ENCODE data around the gene AGAP5. TPM values are rescaled to one million over a fixed set of nuclear protein-coding genes. Genes with fewer than 3 reads are reported as not detected.
"Not testable (repeated sequence)": the region's sequence is repeated elsewhere in the genome, so short reads cannot be mapped to it uniquely, and the experiment has no call there.

The AGAP5 gene
- total and polyA plus RNA-seq, 2 donors (not counting 1 experiment from before 2014, with no cell fraction given): 11.5 to 12.9 TPM

DNA sequence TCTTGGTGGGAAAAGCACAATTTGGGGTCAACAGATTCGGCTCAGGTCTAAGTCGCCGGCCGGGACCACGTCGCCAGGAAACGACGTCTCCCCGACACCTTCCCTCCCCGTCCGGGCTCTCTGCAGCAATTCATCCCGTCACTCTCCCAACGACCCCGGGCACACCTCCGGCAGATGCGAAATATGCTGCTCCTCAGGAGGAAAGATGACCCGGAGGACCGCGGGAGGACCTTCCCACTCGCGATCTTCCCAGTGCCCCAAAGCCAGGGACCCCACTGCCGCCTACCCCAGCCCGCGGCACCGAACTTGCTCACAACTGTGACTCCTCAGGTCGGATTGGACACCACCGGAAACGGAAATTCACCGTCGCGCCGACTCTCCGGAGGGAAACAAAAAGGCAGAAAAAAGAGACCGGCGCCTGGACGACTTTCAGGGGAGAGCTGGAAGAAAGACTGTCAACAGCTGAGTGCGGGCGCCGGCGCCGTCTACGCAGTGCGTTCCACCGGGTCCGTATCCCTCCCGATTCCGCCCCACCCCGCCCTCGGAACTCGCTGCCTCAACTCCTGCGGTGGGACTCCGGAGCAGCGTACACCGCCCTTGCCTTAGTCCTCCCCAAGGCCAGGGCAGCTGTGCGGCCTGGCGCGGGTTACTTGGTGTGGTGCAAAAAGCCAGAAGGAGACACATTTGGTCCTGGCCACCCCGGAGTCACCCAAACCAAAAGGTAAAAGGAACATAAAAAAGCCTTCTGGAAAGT is 32.4 kb upstream of the AGAP5 start:
- peak; percentile 91 for DNase-seq
- peaks cover 7 to 8% of the 10 kb centered on the region in 2 donors for H3K4me1 ChIP-seq (ENCODE audit: control insufficient read depth in 2 of 2, insufficient read depth in 2 of 2, low read length in 2 of 2)
- ChIA-PET CTCF (interaction anchor here (0.8 to 3.5 kb wide), 3 partner anchors 12 to 150 kb away, joined by 3 to 19 read pairs (median 3); partner anchors contain the start of genes SEC24C and ZSWIM8), POLR2A (interaction anchor here (0.6 to 4.7 kb wide), 3 partner anchors 13 to 1159 kb away, joined by 4 to 31 read pairs (median 6); partner anchors contain the start of gene SEC24C)
- TF ChIP-seq EZH2 (IDR thresholded peaks at IDR 0.05; ENCODE audit: borderline replicate concordance, insufficient read depth, low read depth, low read length, poor library complexity, severe bottlenecking): no peak
- no peak for TF ChIP-seq CTCF (IDR thresholded peaks at IDR 0.05)
- no peaks in the 10 kb centered on the region for H3K9me3 ChIP-seq (ENCODE audit: control extremely low read depth in 1 of 3, control insufficient read depth in 2 of 3, insufficient read depth in 1 of 3, low read length in 2 of 3)
- peak overlapping the region; percentile 98 for H3K4me3 Mint-ChIP-seq
- peaks cover 20% of the 10 kb centered on the region for H3K4me1 Mint-ChIP-seq
- peak overlapping the region; percentile 99 for H2AFZ ChIP-seq (ENCODE audit: insufficient read depth, low read depth, low read length, poor library complexity, severe bottlenecking)
- H3K27ac Mint-ChIP-seq: peak overlapping the region; percentile 96
- WGBS (ENCODE audit: insufficient coverage): under 1% methylated on average over 57 of the region's 58 CpGs
- H3K27me3 Mint-ChIP-seq: no peaks in the 10 kb centered on the region
- intact Hi-C loops (cut with micrococcal nuclease): loop anchor here (1.0 kb wide), 6 partner anchors 13 to 478 kb away; partner anchors contain the start of genes MRPS16, SEC24C and ZSWIM8
- peak overlapping the region; percentile 51 to 86 for H3K27ac ChIP-seq (ENCODE audit: low read length in 2 of 2)
- H3K36me3 ChIP-seq (replicated peaks in 1 of 2; ENCODE audit: control extremely low read depth in 1 of 2, control insufficient read depth in 1 of 2, extremely low read depth in 1 of 2, insufficient read depth in 2 of 2, low read length in 1 of 2): peaks cover 0 to 21% of the 10 kb centered on the region in 2 experiments
- ATAC-seq (ENCODE audit: low read depth): peak; percentile 89
- peak overlapping the region; percentile 64 to 90 (median 86) for H3K4me3 ChIP-seq (ENCODE audit: control extremely low read depth in 1 of 5, extremely low read depth in 1 of 5, insufficient read depth in 1 of 5, low read depth in 2 of 5, low read length in 4 of 5)
- H3K9me3 Mint-ChIP-seq (ENCODE audit: insufficient read depth): no peaks in the 10 kb centered on the region
- no peaks in the 10 kb centered on the region for H4K20me1 ChIP-seq (ENCODE audit: control insufficient read depth, insufficient read depth, low read length, poor library complexity, severe bottlenecking)
- H3K27me3 ChIP-seq (replicated peaks in 1 of 4; ENCODE audit: control extremely low read depth in 1 of 4, control insufficient read depth in 3 of 4, insufficient read depth in 4 of 4, low read length in 3 of 4): no peaks in the 10 kb centered on the region
- peak overlapping the region; percentile 83 for H3K4me2 ChIP-seq (replicated peaks; ENCODE audit: low read depth, low read length, poor library complexity, severe bottlenecking)
- peaks cover 37% of the 10 kb centered on the region for H3K79me2 ChIP-seq (ENCODE audit: control insufficient read depth, insufficient read depth, low read length)
- peak overlapping the region; percentile 96 for H3K9ac ChIP-seq (ENCODE audit: low read length)

DNA sequence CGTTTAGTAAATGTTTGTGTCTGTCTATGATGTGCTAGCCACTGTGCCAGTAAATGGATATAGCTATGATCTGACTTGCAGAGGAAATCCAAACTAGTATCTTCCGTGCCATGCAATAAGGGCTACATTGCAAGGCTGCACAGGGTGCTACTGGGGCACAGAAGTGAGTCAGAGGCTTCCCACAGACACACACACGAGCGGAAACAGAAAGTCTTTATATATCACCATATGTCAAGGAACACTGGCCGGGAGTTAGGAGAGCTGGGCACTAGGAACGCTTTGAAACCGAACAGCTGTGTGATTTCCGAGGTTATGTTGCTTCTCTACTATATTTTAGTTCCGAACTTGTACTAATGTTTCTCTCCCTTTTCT is 31.9 kb upstream of the AGAP5 start:
- POLR2A ChIA-PET: interaction anchor here (0.7 to 4.7 kb wide), 5 partner anchors 14 to 235 kb away, joined by 3 to 31 read pairs (median 5); partner anchors contain the start of genes PPP3CB and SEC24C
- not testable (repeated sequence) for H4K20me1 ChIP-seq (ENCODE audit: control insufficient read depth, insufficient read depth, low read length, poor library complexity, severe bottlenecking); H3K9me3 Mint-ChIP-seq (ENCODE audit: insufficient read depth); H3K9me3 ChIP-seq (ENCODE audit: control extremely low read depth in 1 of 3, control insufficient read depth in 2 of 3, insufficient read depth in 1 of 3, low read length in 2 of 3); H3K27me3 ChIP-seq (replicated peaks in 1 of 4; ENCODE audit: control extremely low read depth in 1 of 4, control insufficient read depth in 3 of 4, insufficient read depth in 4 of 4, low read length in 3 of 4); H3K27me3 Mint-ChIP-seq; H3K4me1 ChIP-seq (ENCODE audit: control insufficient read depth in 2 of 2, insufficient read depth in 2 of 2, low read length in 2 of 2); ATAC-seq (ENCODE audit: low read depth)
- Histone ChIP-seq H3K27ac (ENCODE audit: low read length in 2 of 2) (peak overlapping the region; percentile 51 to 86), H3K4me2 (replicated peaks; ENCODE audit: low read depth, low read length, poor library complexity, severe bottlenecking) (peak overlapping the region; percentile 83), H3K9ac (ENCODE audit: low read length) (peak overlapping the region; percentile 96), H3K4me3 (ENCODE audit: control extremely low read depth in 1 of 5, extremely low read depth in 1 of 5, insufficient read depth in 1 of 5, low read depth in 2 of 5, low read length in 4 of 5) (peak overlapping the region; percentile 64 to 90 (median 86)), H3K36me3 (replicated peaks in 1 of 2; ENCODE audit: control extremely low read depth in 1 of 2, control insufficient read depth in 1 of 2, extremely low read depth in 1 of 2, insufficient read depth in 2 of 2, low read length in 1 of 2) (peaks cover 0 to 21% of the 10 kb centered on the region in 2 experiments), H2AFZ (ENCODE audit: insufficient read depth, low read depth, low read length, poor library complexity, severe bottlenecking) (peak overlapping the region; percentile 99), H3K79me2 (ENCODE audit: control insufficient read depth, insufficient read depth, low read length) (peaks cover 34% of the 10 kb centered on the region)
- H3K27ac Mint-ChIP-seq: peak overlapping the region; percentile 96
- DNase-seq: peak; percentile 33
- 0% methylated on average over 3 of the region's 9 CpGs for WGBS (ENCODE audit: insufficient coverage)
- H3K4me1 Mint-ChIP-seq: peaks cover 20% of the 10 kb centered on the region
- intact Hi-C loops (cut with micrococcal nuclease): loop anchor here (1.0 kb wide), 6 partner anchors 12 to 477 kb away; partner anchors contain the start of genes MRPS16, SEC24C and ZSWIM8
- CTCF ChIA-PET: interaction anchor here (3.5 kb wide), 1 partner anchor 13 kb away, joined by 19 read pairs; the partner anchor contains the start of gene SEC24C
- peak overlapping the region; percentile 98 for H3K4me3 Mint-ChIP-seq

All from B cell (primary cell).